Posterior cingulate gyrus (tissue), 11 donors: ENCODE results near the gene NCOA3.

Experiments
- DNase-seq, 10 donors: peaks; one replicate each; pipeline versions ENCODE4 v3.0.0 to v3.0.0-alpha.2; 2020 to 2021; ENCODE audit warnings: mixed read lengths in 3 of 10
- intact Hi-C: fragments of 100-400 bp; cut with DNase I; formaldehyde crosslinking; loops from one replicate; pipeline ENCODE4 v1.15.1; 2023

Gene NCOA3

GRCh38 chr20:47688385-47689381, 187.0 kb downstream of the NCOA3 start:
- peak in 3 of 10 donors; percentile 47 to 63 (median 48) for DNase-seq
- intact Hi-C loops, result no loop called here

DNA sequence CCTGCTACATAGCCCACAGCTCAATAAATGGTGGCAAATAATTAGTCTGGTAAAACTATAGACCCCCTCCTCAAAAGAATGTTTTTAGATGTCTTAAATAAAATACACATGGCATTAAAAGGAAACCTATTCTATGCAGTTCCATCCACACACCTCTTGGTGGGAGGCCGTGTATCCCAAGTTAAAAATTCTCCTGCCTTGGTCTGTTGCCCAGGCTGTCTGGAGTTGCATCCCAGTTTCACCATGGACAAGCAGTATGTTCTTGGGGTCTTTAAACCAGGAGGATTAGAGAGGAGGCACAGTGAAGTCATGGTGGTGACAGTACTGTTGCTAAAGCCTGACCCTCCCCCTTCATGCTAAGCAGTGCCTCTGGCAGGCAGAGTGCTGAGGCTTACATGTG, 188.0 kb downstream of the NCOA3 start:
- no peak for DNase-seq
- intact Hi-C loops, result no loop called here

- DNase-seq, result no peak
- intact Hi-C loops, result no loop called here
Measured at GRCh38 chr20:47691625-47692024, 189.9 kb downstream of the NCOA3 start.

DNA sequence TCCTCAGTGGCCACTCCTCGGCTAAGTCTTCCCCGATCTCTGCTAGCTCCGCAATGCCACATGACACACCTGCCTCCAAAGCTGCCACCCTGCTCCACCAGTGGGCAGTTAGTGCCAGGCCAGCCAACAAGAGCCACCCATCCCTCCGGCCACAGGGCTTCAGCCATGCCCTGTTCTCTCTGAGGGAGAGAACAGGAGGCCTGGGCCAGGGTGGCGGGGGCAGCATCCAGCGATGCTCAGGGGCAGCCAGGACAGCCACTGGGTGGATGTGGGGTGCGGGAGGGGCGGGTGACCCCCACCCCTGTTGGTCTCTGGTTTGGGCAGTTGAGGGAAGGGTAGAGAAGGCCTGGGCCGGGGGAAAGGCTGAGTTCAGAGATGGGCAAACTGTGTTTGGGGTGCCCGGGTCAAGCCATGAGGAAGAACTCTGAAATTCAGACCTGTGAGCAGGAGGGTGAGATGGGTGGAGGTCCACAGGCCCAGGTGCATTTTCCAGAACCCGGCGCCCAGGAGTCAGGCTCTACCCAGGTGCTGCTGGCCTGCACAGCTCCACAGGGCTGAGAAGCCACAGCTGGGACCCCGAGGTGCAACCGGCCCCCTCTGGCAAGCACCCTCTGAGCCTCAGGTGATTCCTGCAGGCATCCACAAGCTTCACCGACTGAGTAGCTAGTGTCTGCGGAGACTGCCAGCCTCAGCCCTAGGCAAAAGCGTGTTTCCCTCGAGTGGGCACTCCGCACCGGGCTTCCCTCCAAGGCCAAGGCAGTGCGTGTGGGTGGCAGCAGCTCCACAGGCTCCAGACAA, 192.5 kb downstream of the NCOA3 start:
- intact Hi-C loops, result no loop called here
- DNase-seq, result peak in 3 of 10 donors; percentile 60 to 69 (median 62)

GRCh38 chr20:47696856-47697255, 195.2 kb downstream of the NCOA3 start:
- intact Hi-C loops, result no loop called here
- peak in 3 of 10 donors; percentile 48 to 67 (median 60) for DNase-seq

- intact Hi-C loops, result no loop called here
- DNase-seq, result peak in 2 of 10 donors; percentile 6 to 44
Measured at GRCh38 chr20:47698142-47698541, 196.5 kb downstream of the NCOA3 start.

DNA sequence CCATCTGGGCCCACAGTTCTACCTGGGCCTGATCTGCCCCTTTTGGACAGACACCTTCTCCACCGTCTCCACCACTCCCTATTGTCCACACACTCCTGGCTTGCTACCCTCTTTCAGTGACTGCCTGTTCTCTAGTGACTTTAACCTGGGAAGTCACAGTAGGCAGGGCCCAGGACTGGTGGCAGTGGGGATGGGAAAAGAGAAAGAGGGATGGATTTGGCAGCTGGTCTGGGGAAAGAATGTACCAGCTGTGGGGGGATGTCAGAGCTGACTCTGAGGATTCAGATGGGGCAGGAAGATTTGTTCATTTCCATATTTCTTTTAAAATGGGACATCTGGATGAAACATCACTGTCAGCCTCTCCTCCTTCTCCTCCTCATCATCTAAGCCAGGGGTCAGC, 198.1 kb downstream of the NCOA3 start:
- DNase-seq, result peak in 1 of 10 donors; percentile 5
- intact Hi-C loops, result no loop called here

DNA sequence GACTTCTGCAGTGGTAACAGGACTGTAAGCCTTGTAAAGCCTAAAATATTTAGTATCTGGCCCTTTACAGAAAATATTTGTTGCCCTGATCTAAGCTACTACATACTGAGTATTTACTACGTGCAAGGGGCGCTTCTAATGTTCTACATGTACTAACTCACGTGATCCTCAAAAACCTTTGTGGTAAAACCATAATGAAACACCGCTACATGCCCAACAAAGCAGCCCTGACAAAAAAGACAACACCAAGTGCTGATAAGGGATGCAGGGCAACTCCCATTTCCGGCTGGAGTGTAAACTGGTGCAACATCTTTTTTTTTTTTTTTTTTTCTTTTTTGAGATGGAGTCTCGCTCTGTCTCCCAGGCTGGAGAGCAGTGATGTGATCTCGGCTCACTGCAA, 198.6 kb downstream of the NCOA3 start:
- intact Hi-C loops, result no loop called here
- no peak for DNase-seq

GRCh38 chr20:47701612-47702011, 199.9 kb downstream of the NCOA3 start:
- intact Hi-C loops, result no loop called here
- DNase-seq, result peak in 6 of 10 donors; percentile 22 to 85 (median 68)

DNA sequence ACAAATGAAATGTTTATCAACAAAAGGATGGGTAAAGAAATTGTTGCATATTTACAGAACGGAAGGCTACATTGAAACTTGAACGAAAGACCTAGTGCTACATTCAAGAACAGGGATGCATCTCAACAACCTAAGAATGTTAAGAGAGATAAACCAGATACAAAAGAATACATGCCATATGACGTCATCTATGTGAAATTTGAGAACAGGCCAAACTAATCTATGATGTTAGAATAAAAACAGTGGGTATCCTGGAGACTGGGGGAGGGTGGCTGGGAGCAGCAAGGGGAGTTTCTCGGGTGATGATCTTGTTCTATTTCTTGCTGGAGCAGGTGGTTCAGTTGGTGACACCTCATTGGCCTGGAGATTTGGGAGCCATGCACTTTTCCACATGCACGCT, 202.1 kb downstream of the NCOA3 start:
- peak in 2 of 10 donors; percentile 5 to 18 for DNase-seq
- intact Hi-C loops, result no loop called here

GRCh38 chr20:47704746-47705496, 203.2 kb downstream of the NCOA3 start:
- intact Hi-C loops, result no loop called here

GRCh38 chr20:47705497-47705856, 203.8 kb downstream of the NCOA3 start:
- DNase-seq, result peak in 2 of 10 donors; percentile 34 to 41
- intact Hi-C loops, result no loop called here

More at GRCh38 chr20:47704746-47705496, 203.2 kb downstream of the NCOA3 start:
- peak in 6 of 10 donors; percentile 33 to 90 (median 63) for DNase-seq

- intact Hi-C loops, result no loop called here
- DNase-seq, result peak in 3 of 10 donors; percentile 36 to 49 (median 36)
Measured at GRCh38 chr20:47706345-47706744, 204.7 kb downstream of the NCOA3 start.
